Measurements from ENCODE around the gene CACNA1C. TPM values are rescaled to one million over a fixed set of nuclear protein-coding genes. Genes with fewer than 3 reads are reported as not detected.

Gene CACNA1C
- total RNA-seq, 1 donor from 2014 or later = 15.6 TPM

DNA sequence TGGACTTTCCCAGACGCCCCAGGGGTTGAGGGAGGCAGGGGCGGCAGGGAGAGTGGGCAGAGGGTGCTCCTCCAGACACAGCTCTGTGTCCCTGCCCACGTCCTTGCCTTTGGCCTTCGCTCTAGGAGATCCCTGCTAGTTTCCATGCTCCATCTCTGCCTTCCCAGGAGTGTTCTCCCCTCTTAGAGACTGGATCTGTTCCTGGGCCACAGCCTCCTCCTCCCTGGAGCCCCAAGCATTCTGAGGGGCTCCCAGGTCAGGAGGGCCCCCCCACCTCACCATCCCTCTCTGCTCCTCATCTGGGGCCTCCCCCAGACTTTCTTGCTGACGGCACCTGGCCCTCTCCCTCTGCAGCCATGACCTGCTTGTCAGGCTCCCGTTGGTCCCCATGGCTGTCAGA, 526.0 kb downstream of the CACNA1C start:
- Histone ChIP-seq H3K27ac (no peak overlapping the region), H3K9me3 (no peaks in the 10 kb centered on the region), H3K4me3 (no peak overlapping the region), H3K4me1 (peaks cover 6% of the 10 kb centered on the region), H3K27me3 (no peaks in the 10 kb centered on the region), H3K36me3 (no peaks in the 10 kb centered on the region)
- intact Hi-C loops (cut with DNase I) = no loop called here
- TF ChIP-seq CTCF (IDR thresholded peaks at IDR 0.05) = no peak
- ATAC-seq (no peak), DNase-seq (no peak)

- no peaks in the 10 kb centered on the region for H3K36me3 ChIP-seq
- H3K27me3 ChIP-seq = peaks cover 4% of the 10 kb centered on the region
- ATAC-seq = no peak
- intact Hi-C loops (cut with DNase I) = loop anchor here (10.0 kb wide), 1 partner anchor 526 kb away; the partner anchor contains the start of gene CACNA1C
- H3K9me3 ChIP-seq = no peaks in the 10 kb centered on the region
- no peak for TF ChIP-seq CTCF (IDR thresholded peaks at IDR 0.05)
- H3K4me1 ChIP-seq = peaks cover 6% of the 10 kb centered on the region
- no peak overlapping the region for H3K27ac ChIP-seq
- DNase-seq = no peak
- no peak overlapping the region for H3K4me3 ChIP-seq
Measured at GRCh38 chr12:2580821-2581220, 528.0 kb downstream of the CACNA1C start.

GRCh38 chr12:2581293-2582045, 528.7 kb downstream of the CACNA1C start:
- Histone ChIP-seq H3K36me3 (no peaks in the 10 kb centered on the region), H3K9me3 (no peaks in the 10 kb centered on the region), H3K4me1 (peaks cover 6% of the 10 kb centered on the region), H3K4me3 (no peak overlapping the region), H3K27me3 (peaks cover 4% of the 10 kb centered on the region), H3K27ac (no peak overlapping the region)
- intact Hi-C loops (cut with DNase I) = loop anchor here (10.0 kb wide), 1 partner anchor 527 kb away; the partner anchor contains the start of gene CACNA1C
- no peak for TF ChIP-seq CTCF (IDR thresholded peaks at IDR 0.05)
- DNase-seq (peak; percentile 39), ATAC-seq (no peak)

DNA sequence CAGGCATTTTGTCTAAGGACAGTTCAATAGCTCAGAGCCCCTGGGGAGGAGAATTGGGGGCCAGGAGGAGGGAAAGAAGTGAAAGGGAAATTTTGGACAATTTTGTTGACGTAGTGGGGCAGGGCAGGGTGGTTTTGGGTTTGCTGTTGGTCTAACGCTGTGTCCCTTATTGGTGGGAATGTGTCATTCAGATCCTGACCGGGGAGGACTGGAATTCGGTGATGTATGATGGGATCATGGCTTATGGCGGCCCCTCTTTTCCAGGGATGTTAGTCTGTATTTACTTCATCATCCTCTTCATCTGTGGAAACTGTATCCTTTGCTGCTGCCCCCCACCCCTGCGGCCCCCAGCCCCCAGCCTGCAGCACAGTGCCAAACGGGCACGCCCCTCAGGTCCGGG, 529.8 kb downstream of the CACNA1C start:
- no peak for TF ChIP-seq CTCF (IDR thresholded peaks at IDR 0.05)
- H3K27ac ChIP-seq = no peak overlapping the region
- ATAC-seq (no peak), DNase-seq (no peak)
- intact Hi-C loops (cut with DNase I) = loop anchor here (10.0 kb wide), 1 partner anchor 528 kb away; the partner anchor contains the start of gene CACNA1C
- H3K9me3 ChIP-seq = no peaks in the 10 kb centered on the region
- H3K4me3 ChIP-seq = no peak overlapping the region
- peaks cover 4% of the 10 kb centered on the region for H3K27me3 ChIP-seq
- no peaks in the 10 kb centered on the region for H3K36me3 ChIP-seq
- H3K4me1 ChIP-seq = peaks cover 6% of the 10 kb centered on the region

DNA sequence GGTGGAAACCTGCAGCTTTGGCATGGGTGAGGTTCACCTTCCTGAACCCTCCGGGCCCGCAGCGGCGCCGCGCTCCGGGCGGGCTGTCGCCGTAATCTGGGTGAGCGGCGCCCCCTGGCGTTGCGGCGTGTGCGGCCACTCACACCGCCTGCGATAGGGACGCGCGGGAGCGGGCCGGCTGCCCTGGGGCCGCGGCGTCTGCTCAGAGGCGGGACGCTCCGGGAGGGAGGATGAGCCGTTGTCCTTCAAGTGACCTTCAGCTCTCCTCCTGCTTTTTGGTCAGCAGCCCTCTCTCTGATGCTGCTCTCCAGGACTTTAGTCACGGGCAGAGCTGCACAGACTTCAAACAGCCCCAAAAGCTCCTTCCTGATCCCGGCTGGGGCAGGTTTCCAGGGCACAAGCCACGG, 530.3 kb downstream of the CACNA1C start:
- H3K4me3 ChIP-seq = no peak overlapping the region

More for the DNA sequence above, 530.3 kb downstream of the CACNA1C start:
- peak; percentile 88 for TF ChIP-seq CTCF (IDR thresholded peaks at IDR 0.05)
- no peaks in the 10 kb centered on the region for H3K36me3 ChIP-seq
- no peak overlapping the region for H3K27ac ChIP-seq
- peaks cover 6% of the 10 kb centered on the region for H3K4me1 ChIP-seq
- ATAC-seq = peak; percentile 93
- H3K9me3 ChIP-seq = no peaks in the 10 kb centered on the region
- peaks cover 4% of the 10 kb centered on the region for H3K27me3 ChIP-seq
- intact Hi-C loops (cut with DNase I) = loop anchor here (10.0 kb wide), 1 partner anchor 528 kb away; the partner anchor contains the start of gene CACNA1C
- peak; percentile 84 for DNase-seq

Measured in upper lobe of right lung (tissue), 1 donor.